ENCODE data around the gene IL3.

The IL3 gene

GRCh38 chr5:132072528-132072927 is 12.1 kb downstream of the IL3 start:
- Histone ChIP-seq H3K27ac (ENCODE audit: insufficient read depth, low read depth, low read length, poor library complexity, severe bottlenecking) (no peak overlapping the region), H3K4me1 (ENCODE audit: control insufficient read depth, insufficient read depth, low read length) (no peaks in the 10 kb centered on the region), H3K27me3 (ENCODE audit: control insufficient read depth, insufficient read depth, low read length, poor library complexity, severe bottlenecking) (no peaks in the 10 kb centered on the region), H3K36me3 (ENCODE audit: control insufficient read depth, insufficient read depth, low read length) (no peaks in the 10 kb centered on the region), H3K9me3 (ENCODE audit: control insufficient read depth, low read length) (no peaks in the 10 kb centered on the region), H3K4me3 (ENCODE audit: insufficient read depth, low read depth, low read length) (no peak overlapping the region)
- WGBS, 2 experiments, result 82 to 92% methylated on average over 2 of the region's 2 CpGs

GRCh38 chr5:132073231-132074013 is 13.0 kb downstream of the IL3 start, which contains the start of gene CSF2:
CSF2 (plus strand) TSS chr5:132073789; CDS start chr5:132073824, 35 bp downstream.
- Histone ChIP-seq H3K36me3 (ENCODE audit: control insufficient read depth, insufficient read depth, low read length) (no peaks in the 10 kb centered on the region), H3K27me3 (ENCODE audit: control insufficient read depth, insufficient read depth, low read length, poor library complexity, severe bottlenecking) (no peaks in the 10 kb centered on the region), H3K4me1 (ENCODE audit: control insufficient read depth, insufficient read depth, low read length) (no peaks in the 10 kb centered on the region), H3K27ac (ENCODE audit: insufficient read depth, low read depth, low read length, poor library complexity, severe bottlenecking) (no peak within 1 kb of the TSS), H3K4me3 (ENCODE audit: insufficient read depth, low read depth, low read length) (no peak within 1 kb of the TSS), H3K9me3 (ENCODE audit: control insufficient read depth, low read length) (no peaks in the 10 kb centered on the region)
- WGBS, 2 experiments, result 92 to 97% methylated on average over 12 of the region's 12 CpGs

GRCh38 chr5:132074091-132074771 is 13.8 kb downstream of the IL3 start:
- 93 to 96% methylated on average over 7 of the region's 7 CpGs for WGBS, 2 experiments
- no peaks in the 10 kb centered on the region for H3K36me3 ChIP-seq (ENCODE audit: control insufficient read depth, insufficient read depth, low read length)

GRCh38 chr5:132074772-132075718 is 14.6 kb downstream of the IL3 start:
- H3K36me3 ChIP-seq (ENCODE audit: control insufficient read depth, insufficient read depth, low read length), result no peaks in the 10 kb centered on the region
- H3K4me1 ChIP-seq (ENCODE audit: control insufficient read depth, insufficient read depth, low read length), result no peaks in the 10 kb centered on the region
- H3K27me3 ChIP-seq (ENCODE audit: control insufficient read depth, insufficient read depth, low read length, poor library complexity, severe bottlenecking), result no peaks in the 10 kb centered on the region
- WGBS, 2 experiments, result 83% methylated on average over 16 of the region's 16 CpGs
- no peak overlapping the region for H3K4me3 ChIP-seq (ENCODE audit: insufficient read depth, low read depth, low read length)
- no peaks in the 10 kb centered on the region for H3K9me3 ChIP-seq (ENCODE audit: control insufficient read depth, low read length)
- H3K27ac ChIP-seq (ENCODE audit: insufficient read depth, low read depth, low read length, poor library complexity, severe bottlenecking), result no peak overlapping the region

More at GRCh38 chr5:132074091-132074771, 13.8 kb downstream of the IL3 start:
- Histone ChIP-seq H3K9me3 (ENCODE audit: control insufficient read depth, low read length) (no peaks in the 10 kb centered on the region), H3K4me3 (ENCODE audit: insufficient read depth, low read depth, low read length) (no peak overlapping the region), H3K4me1 (ENCODE audit: control insufficient read depth, insufficient read depth, low read length) (no peaks in the 10 kb centered on the region), H3K27me3 (ENCODE audit: control insufficient read depth, insufficient read depth, low read length, poor library complexity, severe bottlenecking) (no peaks in the 10 kb centered on the region), H3K27ac (ENCODE audit: insufficient read depth, low read depth, low read length, poor library complexity, severe bottlenecking) (no peak overlapping the region)

- Histone ChIP-seq H3K27me3 (ENCODE audit: control insufficient read depth, insufficient read depth, low read length, poor library complexity, severe bottlenecking) (no peaks in the 10 kb centered on the region), H3K4me3 (ENCODE audit: insufficient read depth, low read depth, low read length) (no peak overlapping the region), H3K36me3 (ENCODE audit: control insufficient read depth, insufficient read depth, low read length) (no peaks in the 10 kb centered on the region), H3K9me3 (ENCODE audit: control insufficient read depth, low read length) (no peaks in the 10 kb centered on the region), H3K27ac (ENCODE audit: insufficient read depth, low read depth, low read length, poor library complexity, severe bottlenecking) (no peak overlapping the region), H3K4me1 (ENCODE audit: control insufficient read depth, insufficient read depth, low read length) (no peaks in the 10 kb centered on the region)
- 88 to 96% methylated on average over 2 of the region's 2 CpGs for WGBS, 2 experiments
Measured at GRCh38 chr5:132075719-132076077, 15.2 kb downstream of the IL3 start.

- H3K27me3 ChIP-seq (ENCODE audit: control insufficient read depth, insufficient read depth, low read length, poor library complexity, severe bottlenecking), result no peaks in the 10 kb centered on the region
- no peaks in the 10 kb centered on the region for H3K4me1 ChIP-seq (ENCODE audit: control insufficient read depth, insufficient read depth, low read length)
- H3K36me3 ChIP-seq (ENCODE audit: control insufficient read depth, insufficient read depth, low read length), result no peaks in the 10 kb centered on the region
- no peak overlapping the region for H3K27ac ChIP-seq (ENCODE audit: insufficient read depth, low read depth, low read length, poor library complexity, severe bottlenecking)
- no peak overlapping the region for H3K4me3 ChIP-seq (ENCODE audit: insufficient read depth, low read depth, low read length)
- WGBS, 2 experiments, result 90 to 94% methylated on average over 11 of the region's 11 CpGs
- no peaks in the 10 kb centered on the region for H3K9me3 ChIP-seq (ENCODE audit: control insufficient read depth, low read length)
Measured at GRCh38 chr5:132076202-132076830, 15.9 kb downstream of the IL3 start.

- Histone ChIP-seq H3K27ac (ENCODE audit: insufficient read depth, low read depth, low read length, poor library complexity, severe bottlenecking) (no peak overlapping the region), H3K9me3 (ENCODE audit: control insufficient read depth, low read length) (no peaks in the 10 kb centered on the region), H3K4me1 (ENCODE audit: control insufficient read depth, insufficient read depth, low read length) (no peaks in the 10 kb centered on the region), H3K27me3 (ENCODE audit: control insufficient read depth, insufficient read depth, low read length, poor library complexity, severe bottlenecking) (no peaks in the 10 kb centered on the region), H3K36me3 (ENCODE audit: control insufficient read depth, insufficient read depth, low read length) (no peaks in the 10 kb centered on the region), H3K4me3 (ENCODE audit: insufficient read depth, low read depth, low read length) (no peak overlapping the region)
- WGBS, 2 experiments, result 93 to 94% methylated on average over 8 of the region's 8 CpGs
Measured at GRCh38 chr5:132076983-132077382, 16.5 kb downstream of the IL3 start.

- Histone ChIP-seq H3K4me1 (ENCODE audit: control insufficient read depth, insufficient read depth, low read length) (no peaks in the 10 kb centered on the region), H3K36me3 (ENCODE audit: control insufficient read depth, insufficient read depth, low read length) (no peaks in the 10 kb centered on the region)
- 89 to 91% methylated on average over 4 of the region's 4 CpGs for WGBS, 2 experiments
Measured at GRCh38 chr5:132079081-132079480, 18.6 kb downstream of the IL3 start.

GRCh38 chr5:132079619-132080018 is 19.2 kb downstream of the IL3 start:
- no peaks in the 10 kb centered on the region for H3K27me3 ChIP-seq (ENCODE audit: control insufficient read depth, insufficient read depth, low read length, poor library complexity, severe bottlenecking)
- H3K4me1 ChIP-seq (ENCODE audit: control insufficient read depth, insufficient read depth, low read length), result no peaks in the 10 kb centered on the region
- H3K9me3 ChIP-seq (ENCODE audit: control insufficient read depth, low read length), result no peaks in the 10 kb centered on the region
- no peak overlapping the region for H3K27ac ChIP-seq (ENCODE audit: insufficient read depth, low read depth, low read length, poor library complexity, severe bottlenecking)
- no peaks in the 10 kb centered on the region for H3K36me3 ChIP-seq (ENCODE audit: control insufficient read depth, insufficient read depth, low read length)
- 77 to 79% methylated on average over 3 of the region's 3 CpGs for WGBS, 2 experiments
- H3K4me3 ChIP-seq (ENCODE audit: insufficient read depth, low read depth, low read length), result no peak overlapping the region

More at GRCh38 chr5:132079081-132079480, 18.6 kb downstream of the IL3 start:
- Histone ChIP-seq H3K9me3 (ENCODE audit: control insufficient read depth, low read length) (no peaks in the 10 kb centered on the region), H3K4me3 (ENCODE audit: insufficient read depth, low read depth, low read length) (no peak overlapping the region), H3K27me3 (ENCODE audit: control insufficient read depth, insufficient read depth, low read length, poor library complexity, severe bottlenecking) (no peaks in the 10 kb centered on the region), H3K27ac (ENCODE audit: insufficient read depth, low read depth, low read length, poor library complexity, severe bottlenecking) (no peak overlapping the region)

Measured in ectodermal cell (in vitro differentiated cells).